Fibroblast of pulmonary artery (primary cell): Measurements from ENCODE around the gene MOV10L1.

Experiments
- DNase-seq: peaks from one replicate; pipeline ENCODE4 v3.0.0-alpha.2; 2010; ENCODE audit warnings: low read depth
- H3K4me3 ChIP-seq: replicated peaks from 2 replicates; pipeline ENCODE4 v1.5.1; 2011; ENCODE audit warnings: low read depth, mild to moderate bottlenecking, control low read depth, low read length, moderate library complexity
- CTCF ChIP-seq: IDR thresholded peaks from 2 replicates; pipeline ENCODE4 v1.5.1; 2011; ENCODE audit warnings: mild to moderate bottlenecking, control low read depth, low read length, inconsistent platforms; ENCODE audit errors: missing control alignments

The MOV10L1 gene

GRCh38 chr22:50175191-50175461, 85.3 kb downstream of the MOV10L1 start:
- no peak for DNase-seq
- no peak for TF ChIP-seq CTCF

GRCh38 chr22:50175921-50176849, 86.4 kb downstream of the MOV10L1 start:
- TF ChIP-seq CTCF = no peak

More at GRCh38 chr22:50175191-50175461, 85.3 kb downstream of the MOV10L1 start:
- H3K4me3 ChIP-seq = no peak overlapping the region

GRCh38 chr22:50176850-50177536, 87.2 kb downstream of the MOV10L1 start:
- no peak overlapping the region for H3K4me3 ChIP-seq
- DNase-seq = no peak
- no peak for TF ChIP-seq CTCF

More at GRCh38 chr22:50175921-50176849, 86.4 kb downstream of the MOV10L1 start:
- no peak overlapping the region for H3K4me3 ChIP-seq
- DNase-seq = no peak

GRCh38 chr22:50177537-50178470, 88.0 kb downstream of the MOV10L1 start:
- H3K4me3 ChIP-seq = no peak overlapping the region
- TF ChIP-seq CTCF = no peak
- DNase-seq = no peak

DNA sequence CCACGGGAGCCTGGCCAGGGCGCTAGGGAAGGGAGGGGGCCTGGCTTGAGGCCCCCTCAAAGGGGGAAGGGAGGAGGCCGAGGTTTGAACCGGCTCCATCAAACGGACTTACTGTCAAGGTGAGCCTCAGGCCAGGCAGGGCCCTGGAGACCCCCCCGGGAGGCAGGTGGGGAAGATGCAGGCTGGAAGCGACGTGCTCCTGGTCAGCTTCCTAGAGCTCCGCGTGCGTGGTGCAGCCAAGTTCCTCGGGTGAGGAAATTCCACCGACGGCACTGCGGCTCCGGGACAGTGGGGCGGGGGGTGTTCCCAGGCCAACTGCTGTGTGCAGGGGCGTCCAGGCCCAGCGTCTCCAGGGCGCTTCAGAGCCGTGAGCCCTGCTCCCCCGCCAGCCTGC, 88.7 kb downstream of the MOV10L1 start:
- TF ChIP-seq CTCF = no peak
- DNase-seq = no peak
- H3K4me3 ChIP-seq = no peak overlapping the region
